Osteoblast (primary cell): ENCODE data around the gene REL. TPM values are rescaled to one million over a fixed set of nuclear protein-coding genes. Genes with fewer than 3 reads are reported as not detected.
A peak's percentile ranks its signal among the peaks of the same experiment; 100 is the strongest.

Experiments
- DNase-seq: peaks from one replicate; pipeline ENCODE4 v3.0.0; 2011; ENCODE audit warnings: low spot score, mixed read lengths; ENCODE audit not compliant: insufficient read length; ENCODE audit errors: missing footprints
- H2AFZ ChIP-seq: 2 replicates; pipeline ENCODE4 v1.6.0; 2011; ENCODE audit warnings: mild to moderate bottlenecking, low read length
- H3K27ac ChIP-seq: 2 replicates; pipeline ENCODE4 v1.5.1; 2011; ENCODE audit warnings: mild to moderate bottlenecking, low read depth, low read length, moderate library complexity
- H3K27me3 ChIP-seq: 2 replicates; pipeline ENCODE4 v1.6.0; 2012; ENCODE audit warnings: mild to moderate bottlenecking, control low read depth, inconsistent platforms, low read length, moderate library complexity; ENCODE audit not compliant: insufficient read depth
- H3K36me3 ChIP-seq: 2 replicates; pipeline ENCODE4 v1.5.1; 2011; ENCODE audit warnings: mild to moderate bottlenecking, low read length, control low read depth, moderate library complexity; ENCODE audit not compliant: insufficient read depth
- H3K4me1 ChIP-seq: 2 replicates; pipeline ENCODE4 v1.5.1; 2011; ENCODE audit warnings: mild to moderate bottlenecking, low read length, control low read depth, moderate library complexity; ENCODE audit not compliant: insufficient read depth
- H3K4me2 ChIP-seq: 2 replicates; pipeline ENCODE4 v1.6.0; 2011; ENCODE audit warnings: mild to moderate bottlenecking, low read length; ENCODE audit not compliant: insufficient read depth
- H3K4me3 ChIP-seq: fragments of 200-600 bp; sonication (generic); 3 replicates; pipeline ENCODE4 v1.5.1; 2012; ENCODE audit warnings: mild to moderate bottlenecking, low read length, inconsistent platforms; ENCODE audit not compliant: insufficient read depth
- H3K79me2 ChIP-seq: 2 replicates; pipeline ENCODE4 v1.6.0; 2012; ENCODE audit warnings: mild to moderate bottlenecking, low read length, control low read depth, inconsistent platforms; ENCODE audit not compliant: insufficient read depth
- H3K9me3 ChIP-seq: 2 replicates; pipeline ENCODE4 v1.5.1; 2011; ENCODE audit warnings: low read depth, low read length, control low read depth
- H4K20me1 ChIP-seq: 2 replicates; pipeline ENCODE4 v1.6.0; 2012; ENCODE audit warnings: mild to moderate bottlenecking, low read length, control low read depth; ENCODE audit not compliant: insufficient read depth
- total RNA-seq: library from RNA; depleted of rRNA; stranded (reverse); fragments of >200 nt; gene quantifications from 2 replicates; pipeline ENCODE4 v1.2.3, GENCODE V29; 2012
- TF ChIP-seq, protein P1 (sequence below): IDR thresholded peaks from 2 replicates; pipeline ENCODE4 v1.5.1; 2011; ENCODE audit warnings: mild to moderate bottlenecking, low read depth, low read length, moderate library complexity; ENCODE audit errors: extremely low read depth

The REL gene
- total RNA-seq, 1 donor = 6.2 TPM

DNA sequence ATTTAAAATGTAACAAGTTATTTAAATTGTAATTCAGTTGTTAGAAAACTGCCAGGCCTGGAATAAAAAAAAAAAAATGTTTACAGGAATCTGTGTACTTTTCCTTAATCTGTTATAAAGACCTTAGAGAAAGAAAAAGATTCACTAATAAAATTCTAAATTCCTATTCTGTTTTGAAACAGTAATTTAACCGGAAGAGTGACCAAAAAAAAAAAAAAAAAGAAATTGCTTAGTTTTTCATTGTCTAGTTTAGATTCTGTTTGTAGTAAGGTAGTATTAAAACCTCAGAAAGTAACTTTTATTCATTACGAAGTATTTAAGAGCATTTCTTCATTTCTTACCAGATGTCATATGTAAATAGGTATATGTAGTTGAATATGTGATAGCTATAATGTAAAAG, 2.5 kb downstream of the REL start:
- Histone ChIP-seq H3K36me3 (no peaks in the 10 kb centered on the region), H3K27me3 (no peaks in the 10 kb centered on the region), H3K4me1 (peaks cover 17% of the 10 kb centered on the region), H3K4me2 (peak overlapping the region; percentile 95), H3K79me2 (peaks cover 47% of the 10 kb centered on the region), H4K20me1 (peaks cover 6% of the 10 kb centered on the region), H2AFZ (no peak overlapping the region), H3K27ac (peak overlapping the region; percentile 97), H3K9me3 (no peaks in the 10 kb centered on the region), H3K4me3 (no peak overlapping the region)
- DNase-seq = no peak
- TF ChIP-seq, protein P1, sequence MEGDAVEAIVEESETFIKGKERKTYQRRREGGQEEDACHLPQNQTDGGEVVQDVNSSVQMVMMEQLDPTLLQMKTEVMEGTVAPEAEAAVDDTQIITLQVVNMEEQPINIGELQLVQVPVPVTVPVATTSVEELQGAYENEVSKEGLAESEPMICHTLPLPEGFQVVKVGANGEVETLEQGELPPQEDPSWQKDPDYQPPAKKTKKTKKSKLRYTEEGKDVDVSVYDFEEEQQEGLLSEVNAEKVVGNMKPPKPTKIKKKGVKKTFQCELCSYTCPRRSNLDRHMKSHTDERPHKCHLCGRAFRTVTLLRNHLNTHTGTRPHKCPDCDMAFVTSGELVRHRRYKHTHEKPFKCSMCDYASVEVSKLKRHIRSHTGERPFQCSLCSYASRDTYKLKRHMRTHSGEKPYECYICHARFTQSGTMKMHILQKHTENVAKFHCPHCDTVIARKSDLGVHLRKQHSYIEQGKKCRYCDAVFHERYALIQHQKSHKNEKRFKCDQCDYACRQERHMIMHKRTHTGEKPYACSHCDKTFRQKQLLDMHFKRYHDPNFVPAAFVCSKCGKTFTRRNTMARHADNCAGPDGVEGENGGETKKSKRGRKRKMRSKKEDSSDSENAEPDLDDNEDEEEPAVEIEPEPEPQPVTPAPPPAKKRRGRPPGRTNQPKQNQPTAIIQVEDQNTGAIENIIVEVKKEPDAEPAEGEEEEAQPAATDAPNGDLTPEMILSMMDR = no peak

GRCh38 chr2:60884800-60885199, 3.4 kb downstream of the REL start:
- TF ChIP-seq, protein P1 = no peak
- H3K4me1 ChIP-seq = peaks cover 17% of the 10 kb centered on the region
- peak overlapping the region; percentile 95 for H3K4me2 ChIP-seq
- DNase-seq = peak; percentile 13
- no peak overlapping the region for H2AFZ ChIP-seq
- H3K79me2 ChIP-seq = peaks cover 51% of the 10 kb centered on the region
- H3K9me3 ChIP-seq = no peaks in the 10 kb centered on the region
- no peaks in the 10 kb centered on the region for H3K27me3 ChIP-seq
- H3K27ac ChIP-seq = peak overlapping the region; percentile 97
- H3K36me3 ChIP-seq = no peaks in the 10 kb centered on the region
- H4K20me1 ChIP-seq = peaks cover 6% of the 10 kb centered on the region
- peak overlapping the region; percentile 8 for H3K4me3 ChIP-seq

DNA sequence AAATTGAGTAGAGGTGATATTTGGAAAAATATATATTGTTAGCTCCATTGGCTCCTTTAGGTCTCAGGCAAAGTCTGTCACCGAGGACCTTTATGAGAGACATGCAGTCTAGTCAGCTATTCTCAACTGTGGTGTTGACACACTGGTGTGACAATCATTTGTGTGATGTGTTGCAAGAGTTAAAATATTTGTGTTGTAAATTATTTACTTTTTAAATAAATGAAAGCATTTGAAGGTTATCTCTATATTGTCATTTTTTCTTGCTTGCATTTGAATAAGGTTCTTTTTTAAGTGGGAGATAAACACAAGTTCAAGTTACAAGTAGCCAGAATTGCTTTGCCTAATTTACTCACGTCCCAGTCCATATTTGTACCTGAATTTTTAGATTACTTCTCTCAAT, 4.3 kb downstream of the REL start:
- Histone ChIP-seq H3K4me2 (no peak overlapping the region), H3K4me3 (no peak overlapping the region), H3K79me2 (peaks cover 51% of the 10 kb centered on the region), H3K4me1 (peaks cover 17% of the 10 kb centered on the region), H2AFZ (no peak overlapping the region), H3K27me3 (no peaks in the 10 kb centered on the region), H3K9me3 (no peaks in the 10 kb centered on the region), H3K36me3 (no peaks in the 10 kb centered on the region), H3K27ac (no peak overlapping the region), H4K20me1 (peaks cover 6% of the 10 kb centered on the region)
- TF ChIP-seq, protein P1 = no peak
- DNase-seq = no peak

GRCh38 chr2:60886991-60887390, 5.6 kb downstream of the REL start:
- no peak overlapping the region for H2AFZ ChIP-seq
- H3K4me3 ChIP-seq = no peak overlapping the region
- H3K79me2 ChIP-seq = peaks cover 51% of the 10 kb centered on the region
- no peaks in the 10 kb centered on the region for H3K9me3 ChIP-seq
- H3K4me2 ChIP-seq = no peak overlapping the region
- TF ChIP-seq, protein P1 = no peak
- no peak overlapping the region for H3K27ac ChIP-seq
- DNase-seq = no peak
- H3K27me3 ChIP-seq = no peaks in the 10 kb centered on the region
- peaks cover 6% of the 10 kb centered on the region for H4K20me1 ChIP-seq
- H3K36me3 ChIP-seq = no peaks in the 10 kb centered on the region
- H3K4me1 ChIP-seq = peaks cover 17% of the 10 kb centered on the region
